Coronary artery (tissue), 2 donors: ENCODE results near the gene OPN1MW3.
"Not testable (repeated sequence)": the region's sequence is repeated elsewhere in the genome, so short reads cannot be mapped to it uniquely, and the experiment has no call there.

Experiments
- DNase-seq: peaks from one replicate; pipeline ENCODE4 v3.0.0-alpha.2; 2017; ENCODE audit warnings: low spot score
- H3K27ac ChIP-seq, 2 donors: fragments of 200-600 bp; sonication (generic); one replicate each; pipeline ENCODE4 v1.5.1; 2016 to 2019
- H3K4me3 ChIP-seq: fragments of 200-600 bp; sonication (generic); 2 replicates; pipeline ENCODE4 v1.5.1; 2016; ENCODE audit warnings: mild to moderate bottlenecking, moderate library complexity

OPN1MW3 gene

DNA sequence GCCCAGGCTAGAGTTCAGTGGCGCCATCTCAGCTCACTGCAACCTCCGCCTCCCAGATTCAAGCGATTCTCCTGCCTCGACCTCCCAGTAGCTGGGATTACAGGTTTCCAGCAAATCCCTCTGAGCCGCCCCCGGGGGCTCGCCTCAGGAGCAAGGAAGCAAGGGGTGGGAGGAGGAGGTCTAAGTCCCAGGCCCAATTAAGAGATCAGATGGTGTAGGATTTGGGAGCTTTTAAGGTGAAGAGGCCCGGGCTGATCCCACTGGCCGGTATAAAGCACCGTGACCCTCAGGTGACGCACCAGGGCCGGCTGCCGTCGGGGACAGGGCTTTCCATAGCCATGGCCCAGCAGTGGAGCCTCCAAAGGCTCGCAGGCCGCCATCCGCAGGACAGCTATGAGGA, at the start of gene OPN1MW3:
Gene OPN1MW3 (plus strand): TSS at position 301 of the 400 bp plus-strand sequence. CDS start 38 bp downstream, at position 339.
- not testable (repeated sequence) for H3K4me3 ChIP-seq, DNase-seq, H3K27ac ChIP-seq

DNA sequence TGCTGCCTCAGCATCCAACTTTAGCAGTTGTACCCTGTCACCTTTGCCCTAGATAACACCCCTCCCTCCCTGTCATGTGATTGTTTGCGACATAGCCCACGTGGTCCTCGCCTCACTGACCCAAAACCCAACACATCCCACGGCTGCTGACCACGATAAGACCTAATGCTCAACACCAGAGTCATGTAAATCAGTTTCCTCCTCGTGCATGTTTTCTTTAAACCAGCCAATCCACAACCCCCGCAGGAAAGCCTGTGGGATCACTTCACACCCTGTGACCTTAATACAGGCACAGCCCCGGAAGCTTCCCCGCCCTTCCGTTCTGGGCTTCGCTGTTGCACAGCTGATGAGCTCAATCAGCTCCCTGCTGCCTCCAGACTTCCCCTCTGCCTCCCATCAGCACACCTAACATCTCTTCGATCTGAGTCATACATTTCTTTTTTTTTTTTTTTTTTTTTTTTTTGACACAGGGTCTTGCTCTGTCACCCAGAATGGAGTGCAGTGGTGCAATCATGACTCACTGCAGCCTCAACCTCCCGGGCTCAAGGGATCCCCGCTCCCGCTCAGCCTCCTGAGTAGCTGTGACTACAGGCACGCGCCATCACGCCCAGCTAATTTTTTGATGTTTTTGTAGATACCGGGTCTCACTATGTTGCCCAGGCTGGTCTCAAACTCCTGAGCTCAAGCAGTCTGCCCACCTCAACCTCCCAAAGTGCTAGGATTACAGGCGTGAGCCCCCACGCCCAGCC, 47.5 kb upstream of the OPN1MW3 start:
- not testable (repeated sequence) for H3K4me3 ChIP-seq, DNase-seq, H3K27ac ChIP-seq

DNA sequence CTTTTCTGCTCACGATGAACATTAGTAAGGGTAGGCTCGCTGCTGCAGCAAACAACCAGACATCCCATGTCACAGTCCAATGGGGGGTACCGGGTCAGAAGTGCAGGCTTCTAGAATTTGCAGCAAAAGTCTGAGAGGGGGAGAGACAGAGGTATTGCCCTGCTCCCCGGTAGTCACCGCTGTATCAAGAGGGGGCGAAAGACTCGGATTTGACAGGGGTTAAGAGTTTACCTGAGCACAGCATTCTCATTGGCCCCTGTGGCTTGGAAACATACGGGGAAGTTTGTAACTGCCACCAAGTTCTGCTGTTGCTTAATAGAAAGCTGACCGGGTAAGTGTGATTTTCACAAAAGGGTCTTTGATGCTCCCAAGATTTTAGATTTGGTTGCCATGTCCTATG, 46.3 kb upstream of the OPN1MW3 start:
- not testable (repeated sequence) for H3K27ac ChIP-seq, H3K4me3 ChIP-seq, DNase-seq

DNA sequence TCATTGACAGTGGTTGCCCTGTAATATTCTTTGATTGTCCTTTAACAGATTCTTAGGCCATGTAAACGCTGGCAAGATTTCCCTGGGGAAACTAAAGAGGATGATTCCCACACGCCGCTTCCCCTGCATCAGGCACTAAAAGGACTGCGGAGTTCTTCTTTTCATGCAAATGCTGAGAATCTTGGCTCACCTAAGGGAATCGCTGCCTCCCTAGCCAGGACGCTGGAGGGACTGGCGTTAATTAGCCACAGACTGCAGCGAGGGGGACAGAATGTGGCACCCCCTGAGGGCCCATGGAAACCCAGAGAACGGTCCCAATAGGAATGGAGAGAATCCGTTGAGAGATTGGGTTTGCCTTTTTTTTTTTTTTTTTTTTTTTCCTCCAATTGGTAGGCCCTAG, 45.9 kb upstream of the OPN1MW3 start:
- not testable (repeated sequence) for H3K27ac ChIP-seq

DNA sequence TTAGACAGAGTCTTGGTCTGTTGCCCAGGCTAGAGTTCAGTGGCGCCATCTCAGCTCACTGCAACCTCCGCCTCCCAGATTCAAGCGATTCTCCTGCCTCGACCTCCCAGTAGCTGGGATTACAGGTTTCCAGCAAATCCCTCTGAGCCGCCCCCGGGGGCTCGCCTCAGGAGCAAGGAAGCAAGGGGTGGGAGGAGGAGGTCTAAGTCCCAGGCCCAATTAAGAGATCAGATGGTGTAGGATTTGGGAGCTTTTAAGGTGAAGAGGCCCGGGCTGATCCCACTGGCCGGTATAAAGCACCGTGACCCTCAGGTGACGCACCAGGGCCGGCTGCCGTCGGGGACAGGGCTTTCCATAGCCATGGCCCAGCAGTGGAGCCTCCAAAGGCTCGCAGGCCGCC, 37.9 kb upstream of the OPN1MW3 start, which contains the start of gene OPN1MW2:
Gene OPN1MW2 (plus strand): TSS at position 301 of the 400 bp plus-strand sequence. CDS start 60 bp downstream, at position 361.
- not testable (repeated sequence) for DNase-seq, H3K4me3 ChIP-seq, H3K27ac ChIP-seq

More for the DNA sequence above, 45.9 kb upstream of the OPN1MW3 start:
- not testable (repeated sequence) for H3K4me3 ChIP-seq, DNase-seq

DNA sequence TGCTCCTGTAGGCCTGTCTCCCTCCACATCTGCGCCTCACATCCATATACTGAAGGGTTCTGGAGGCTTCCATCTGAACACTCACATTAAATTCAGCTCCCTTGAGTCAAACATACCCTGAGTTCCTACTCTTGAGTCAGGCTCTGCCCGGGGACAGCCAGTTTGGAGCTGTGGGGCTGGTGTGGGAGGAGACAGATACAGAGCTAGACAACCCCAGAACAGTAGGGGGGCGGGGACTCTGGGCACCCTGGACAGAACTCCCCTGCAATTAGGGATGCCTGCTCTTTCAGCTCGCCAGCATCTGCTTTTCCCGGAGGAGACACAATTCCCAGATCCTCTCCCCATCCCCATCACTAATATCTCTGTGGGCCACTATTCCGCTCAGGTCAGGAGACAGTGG, 32.1 kb upstream of the OPN1MW3 start:
- not testable (repeated sequence) for DNase-seq, H3K4me3 ChIP-seq, H3K27ac ChIP-seq

DNA sequence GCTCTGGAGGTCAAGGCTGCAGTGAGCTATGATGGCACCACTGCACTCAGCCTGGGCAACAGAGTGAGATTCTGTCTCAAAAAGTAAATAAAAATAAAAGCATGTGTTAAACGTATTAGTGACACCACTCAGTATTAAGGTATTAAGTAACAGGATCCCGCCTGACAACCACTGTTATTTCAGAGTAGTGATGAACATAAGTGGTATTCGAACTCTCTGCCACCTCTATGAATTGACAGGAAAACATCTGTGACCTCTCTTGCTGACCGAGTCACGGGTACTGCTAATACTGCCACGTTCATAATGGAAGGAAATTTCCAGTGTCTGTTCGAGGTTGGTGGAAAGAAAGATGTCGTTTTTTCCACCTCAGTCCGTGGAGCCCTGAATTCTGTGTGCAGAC, 30.7 kb upstream of the OPN1MW3 start:
- not testable (repeated sequence) for H3K27ac ChIP-seq, DNase-seq, H3K4me3 ChIP-seq

DNA sequence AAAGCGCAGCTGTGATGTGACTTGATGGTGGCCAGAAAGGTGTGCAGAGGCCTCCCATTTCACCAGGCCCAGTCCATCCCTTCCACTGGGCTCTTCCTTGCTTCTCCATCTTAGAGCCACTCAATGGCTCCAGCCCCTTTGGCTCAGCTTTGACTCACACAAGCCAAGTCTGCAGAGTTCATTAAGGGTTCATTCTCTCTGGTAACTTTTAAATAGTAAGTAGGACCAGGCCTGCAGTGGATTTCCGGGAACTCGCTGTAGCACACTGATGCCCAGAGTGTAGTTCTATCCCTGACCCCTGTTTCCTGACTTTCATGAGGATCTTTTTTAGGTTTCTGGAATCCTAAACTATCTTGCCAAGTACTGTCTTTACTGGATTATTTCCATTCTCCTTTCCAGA, 25.9 kb upstream of the OPN1MW3 start:
- not testable (repeated sequence) for H3K4me3 ChIP-seq, DNase-seq, H3K27ac ChIP-seq

DNA sequence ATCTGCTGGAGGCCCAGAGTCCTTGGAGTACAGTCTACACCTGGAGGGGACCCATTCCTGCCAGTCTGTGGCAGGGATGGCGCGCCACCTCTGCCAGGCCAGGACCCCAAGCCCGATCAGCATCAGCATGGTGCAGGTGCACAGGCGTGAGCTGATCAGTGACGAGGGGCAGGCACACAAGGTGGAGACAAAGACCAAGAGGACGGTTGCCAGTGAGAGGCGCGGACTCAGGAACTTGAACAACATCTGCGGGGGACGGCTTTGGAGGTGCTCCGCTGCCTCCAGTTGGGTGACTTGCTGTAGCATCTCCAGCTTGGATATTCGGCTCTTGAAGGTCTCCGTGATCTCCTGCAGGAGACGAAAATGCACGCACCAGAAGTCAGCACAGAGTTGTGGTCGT, 23.8 kb upstream of the OPN1MW3 start:
- not testable (repeated sequence) for DNase-seq, H3K27ac ChIP-seq, H3K4me3 ChIP-seq

DNA sequence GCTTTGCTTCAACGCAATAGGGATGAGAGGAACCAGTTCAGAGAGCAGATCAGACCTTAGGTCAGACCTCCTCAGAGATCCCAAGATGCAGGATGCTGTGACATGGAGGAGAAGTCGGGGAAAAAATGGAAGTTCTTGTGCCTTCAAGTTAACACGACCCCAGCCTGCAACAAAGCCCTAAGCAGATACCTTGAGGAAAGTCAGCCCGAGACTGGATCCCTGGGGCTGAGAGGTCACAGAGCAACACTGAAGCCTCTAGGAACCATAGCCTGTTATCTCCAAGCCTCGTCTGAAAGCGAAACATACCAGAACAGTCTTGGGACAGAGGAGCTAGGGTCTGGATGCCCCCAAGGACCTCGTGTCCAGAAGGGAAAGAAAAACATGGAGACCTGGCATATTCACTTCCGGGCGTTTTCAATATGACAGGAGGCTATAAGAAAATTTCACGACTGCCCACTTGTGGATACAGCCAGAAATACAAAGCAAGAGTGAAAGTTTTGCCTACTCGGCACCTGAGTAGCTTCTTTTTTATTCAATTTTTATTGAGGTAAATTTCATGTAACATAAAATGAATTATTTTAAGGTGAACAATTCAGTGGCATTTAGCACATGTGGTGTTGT, 18.3 kb upstream of the OPN1MW3 start:
- not testable (repeated sequence) for H3K4me3 ChIP-seq, DNase-seq, H3K27ac ChIP-seq

DNA sequence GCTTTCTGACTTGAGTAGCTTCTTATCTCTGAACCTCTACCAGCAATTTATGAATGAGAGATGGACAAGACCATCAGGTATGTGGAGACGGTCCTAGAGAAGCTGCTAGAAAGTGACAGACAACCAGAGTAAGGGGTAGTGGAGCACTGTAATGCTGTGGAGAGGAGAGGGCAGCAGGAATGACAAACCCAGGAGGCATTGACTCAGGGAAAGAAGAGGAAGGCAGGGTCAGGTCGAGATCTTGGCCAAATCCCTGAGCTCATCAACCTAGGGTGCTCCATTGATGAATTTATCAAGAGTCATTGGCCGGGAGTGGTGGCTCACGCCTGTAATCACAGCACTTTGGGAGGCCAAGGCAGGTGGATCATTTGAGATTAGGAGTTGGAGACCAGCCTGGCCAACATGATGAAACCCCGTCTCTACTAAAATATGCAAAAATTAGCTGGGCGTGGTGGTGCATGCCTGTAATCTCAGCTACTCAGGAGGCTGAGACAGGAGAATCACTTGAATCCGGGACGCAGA, 17.3 kb upstream of the OPN1MW3 start:
- H3K27ac ChIP-seq, H3K4me3 ChIP-seq: not testable (repeated sequence)
- DNase-seq = peak; percentile 49

DNA sequence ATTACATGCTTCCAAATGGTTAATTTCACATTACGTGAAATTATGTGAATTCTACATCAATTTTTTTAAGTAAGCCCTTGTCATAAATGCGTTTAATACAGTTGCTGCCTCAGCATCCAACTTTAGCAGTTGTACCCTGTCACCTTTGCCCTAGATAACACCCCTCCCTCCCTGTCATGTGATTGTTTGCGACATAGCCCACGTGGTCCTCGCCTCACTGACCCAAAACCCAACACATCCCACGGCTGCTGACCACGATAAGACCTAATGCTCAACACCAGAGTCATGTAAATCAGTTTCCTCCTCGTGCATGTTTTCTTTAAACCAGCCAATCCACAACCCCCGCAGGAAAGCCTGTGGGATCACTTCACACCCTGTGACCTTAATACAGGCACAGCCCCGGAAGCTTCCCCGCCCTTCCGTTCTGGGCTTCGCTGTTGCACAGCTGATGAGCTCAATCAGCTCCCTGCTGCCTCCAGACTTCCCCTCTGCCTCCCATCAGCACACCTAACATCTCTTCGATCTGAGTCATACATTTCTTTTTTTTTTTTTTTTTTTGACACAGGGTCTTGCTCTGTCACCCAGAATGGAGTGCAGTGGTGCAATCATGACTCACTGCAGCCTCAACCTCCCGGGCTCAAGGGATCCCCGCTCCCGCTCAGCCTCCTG, 9.9 kb upstream of the OPN1MW3 start:
- not testable (repeated sequence) for DNase-seq, H3K27ac ChIP-seq, H3K4me3 ChIP-seq

DNA sequence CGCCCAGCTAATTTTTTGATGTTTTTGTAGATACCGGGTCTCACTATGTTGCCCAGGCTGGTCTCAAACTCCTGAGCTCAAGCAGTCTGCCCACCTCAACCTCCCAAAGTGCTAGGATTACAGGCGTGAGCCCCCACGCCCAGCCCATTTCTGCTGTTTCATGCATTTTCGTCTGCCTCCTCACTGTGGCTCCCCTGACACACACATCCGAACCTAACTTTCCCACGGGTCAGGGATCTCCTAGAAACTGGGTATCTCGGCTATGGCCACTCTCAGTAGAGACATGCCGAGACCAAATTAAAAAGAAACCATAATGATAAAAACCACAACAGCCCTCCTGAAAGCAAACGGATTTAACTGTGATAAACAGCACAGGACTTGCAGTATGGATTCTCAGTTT, 9.3 kb upstream of the OPN1MW3 start:
- DNase-seq, H3K27ac ChIP-seq, H3K4me3 ChIP-seq: not testable (repeated sequence)

DNA sequence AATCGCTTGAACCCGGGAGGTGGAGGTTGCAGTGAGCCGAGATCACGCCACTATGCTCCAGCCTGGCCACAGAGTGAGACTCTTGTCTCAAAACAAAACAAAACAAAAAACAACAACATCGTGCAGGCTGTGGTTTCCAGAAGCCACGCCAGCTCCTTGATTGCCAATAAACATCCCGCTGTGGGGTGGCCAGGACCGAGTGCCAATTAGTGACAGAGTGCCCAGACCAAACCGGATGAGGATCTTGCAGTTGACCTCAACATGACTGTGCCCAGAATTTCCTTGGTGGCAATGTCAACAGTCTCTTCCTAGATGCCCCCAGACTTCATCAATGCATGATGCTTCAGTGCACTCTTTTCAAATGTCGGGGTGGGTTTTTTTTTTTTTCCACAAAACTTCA, 1.3 kb downstream of the OPN1MW3 start:
- not testable (repeated sequence) for H3K4me3 ChIP-seq, H3K27ac ChIP-seq

DNA sequence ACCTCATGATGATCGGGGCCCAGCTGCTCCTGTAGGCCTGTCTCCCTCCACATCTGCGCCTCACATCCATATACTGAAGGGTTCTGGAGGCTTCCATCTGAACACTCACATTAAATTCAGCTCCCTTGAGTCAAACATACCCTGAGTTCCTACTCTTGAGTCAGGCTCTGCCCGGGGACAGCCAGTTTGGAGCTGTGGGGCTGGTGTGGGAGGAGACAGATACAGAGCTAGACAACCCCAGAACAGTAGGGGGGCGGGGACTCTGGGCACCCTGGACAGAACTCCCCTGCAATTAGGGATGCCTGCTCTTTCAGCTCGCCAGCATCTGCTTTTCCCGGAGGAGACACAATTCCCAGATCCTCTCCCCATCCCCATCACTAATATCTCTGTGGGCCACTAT, 5.7 kb downstream of the OPN1MW3 start:
- DNase-seq, H3K4me3 ChIP-seq, H3K27ac ChIP-seq: not testable (repeated sequence)

More for the DNA sequence above, 1.3 kb downstream of the OPN1MW3 start:
- not testable (repeated sequence) for DNase-seq

DNA sequence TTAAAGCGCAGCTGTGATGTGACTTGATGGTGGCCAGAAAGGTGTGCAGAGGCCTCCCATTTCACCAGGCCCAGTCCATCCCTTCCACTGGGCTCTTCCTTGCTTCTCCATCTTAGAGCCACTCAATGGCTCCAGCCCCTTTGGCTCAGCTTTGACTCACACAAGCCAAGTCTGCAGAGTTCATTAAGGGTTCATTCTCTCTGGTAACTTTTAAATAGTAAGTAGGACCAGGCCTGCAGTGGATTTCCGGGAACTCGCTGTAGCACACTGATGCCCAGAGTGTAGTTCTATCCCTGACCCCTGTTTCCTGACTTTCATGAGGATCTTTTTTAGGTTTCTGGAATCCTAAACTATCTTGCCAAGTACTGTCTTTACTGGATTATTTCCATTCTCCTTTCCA, 11.9 kb downstream of the OPN1MW3 start:
- not testable (repeated sequence) for H3K4me3 ChIP-seq, DNase-seq, H3K27ac ChIP-seq

DNA sequence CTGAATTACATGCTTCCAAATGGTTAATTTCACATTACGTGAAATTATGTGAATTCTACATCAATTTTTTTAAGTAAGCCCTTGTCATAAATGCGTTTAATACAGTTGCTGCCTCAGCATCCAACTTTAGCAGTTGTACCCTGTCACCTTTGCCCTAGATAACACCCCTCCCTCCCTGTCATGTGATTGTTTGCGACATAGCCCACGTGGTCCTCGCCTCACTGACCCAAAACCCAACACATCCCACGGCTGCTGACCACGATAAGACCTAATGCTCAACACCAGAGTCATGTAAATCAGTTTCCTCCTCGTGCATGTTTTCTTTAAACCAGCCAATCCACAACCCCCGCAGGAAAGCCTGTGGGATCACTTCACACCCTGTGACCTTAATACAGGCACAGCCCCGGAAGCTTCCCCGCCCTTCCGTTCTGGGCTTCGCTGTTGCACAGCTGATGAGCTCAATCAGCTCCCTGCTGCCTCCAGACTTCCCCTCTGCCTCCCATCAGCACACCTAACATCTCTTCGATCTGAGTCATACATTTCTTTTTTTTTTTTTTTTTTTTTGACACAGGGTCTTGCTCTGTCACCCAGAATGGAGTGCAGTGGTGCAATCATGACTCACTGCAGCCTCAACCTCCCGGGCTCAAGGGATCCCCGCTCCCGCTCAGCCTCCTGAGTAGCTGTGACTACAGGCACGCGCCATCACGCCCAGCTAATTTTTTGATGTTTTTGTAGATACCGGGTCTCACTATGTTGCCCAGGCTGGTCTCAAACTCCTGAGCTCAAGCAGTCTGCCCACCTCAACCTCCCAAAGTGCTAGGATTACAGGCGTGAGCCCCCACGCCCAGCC, 27.3 kb downstream of the OPN1MW3 start:
- H3K4me3 ChIP-seq, H3K27ac ChIP-seq, DNase-seq: not testable (repeated sequence)

DNA sequence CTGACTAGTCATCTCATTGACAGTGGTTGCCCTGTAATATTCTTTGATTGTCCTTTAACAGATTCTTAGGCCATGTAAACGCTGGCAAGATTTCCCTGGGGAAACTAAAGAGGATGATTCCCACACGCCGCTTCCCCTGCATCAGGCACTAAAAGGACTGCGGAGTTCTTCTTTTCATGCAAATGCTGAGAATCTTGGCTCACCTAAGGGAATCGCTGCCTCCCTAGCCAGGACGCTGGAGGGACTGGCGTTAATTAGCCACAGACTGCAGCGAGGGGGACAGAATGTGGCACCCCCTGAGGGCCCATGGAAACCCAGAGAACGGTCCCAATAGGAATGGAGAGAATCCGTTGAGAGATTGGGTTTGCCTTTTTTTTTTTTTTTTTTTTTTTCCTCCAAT, 29.0 kb downstream of the OPN1MW3 start:
- H3K4me3 ChIP-seq, DNase-seq, H3K27ac ChIP-seq: not testable (repeated sequence)
